Lower leg skin (tissue), 4 donors: ENCODE data around the gene ALX4. TPM values are rescaled to one million over a fixed set of nuclear protein-coding genes. Genes with fewer than 3 reads are reported as not detected.

Source experiments
- DNase-seq, 2 donors: peaks; one replicate each; pipeline ENCODE4 v3.0.0-alpha.2; 2019; ENCODE audit warnings: low spot score in 2 of 2
- H3K4me3 ChIP-seq: fragments of 200-600 bp; sonication (generic); 2 replicates; pipeline ENCODE4 v1.5.1; 2017; ENCODE audit warnings: mild to moderate bottlenecking, low read depth; ENCODE audit not compliant: poor library complexity, severe bottlenecking
- POLR2A ChIP-seq, 2 donors: fragments of 450-650 bp; IDR thresholded peaks; one replicate each; pipeline ENCODE4 v1.6.1; 2016 to 2017; ENCODE audit warnings: antibody characterized with exemption in 2 of 2, mild to moderate bottlenecking in 1 of 2, moderate library complexity in 1 of 2
- WGBS, 2 donors: methylation state at CpG; one replicate each; pipeline ENCODE4 v1.1.5; 2018; 5-methylcytosine and 5-hydroxymethylcytosine counted together
- intact Hi-C: fragments of 100-400 bp; cut with DNase I; formaldehyde crosslinking; loops from one replicate; pipeline ENCODE4 v1.15.0; 2023; ENCODE audit warnings: low total_unique reads
- total RNA-seq, 4 donors: library from RNA; depleted of rRNA; stranded (reverse); fragments of >200 nt; gene quantifications; one replicate each; pipeline ENCODE4 v1.1.0, GENCODE V29; 2016
- TF ChIP-seq, protein P1 (sequence below), 3 donors: fragments of 450-650 bp; IDR thresholded peaks; one replicate each; pipeline ENCODE4 v1.5.1; 2016; ENCODE audit warnings: antibody characterized with exemption in 3 of 3, mild to moderate bottlenecking in 3 of 3, moderate library complexity in 2 of 3

Gene ALX4
- total RNA-seq, 4 donors from 2014 or later, result 0.04 to 1.7 (median 0.96) TPM; not detected in 1

DNA sequence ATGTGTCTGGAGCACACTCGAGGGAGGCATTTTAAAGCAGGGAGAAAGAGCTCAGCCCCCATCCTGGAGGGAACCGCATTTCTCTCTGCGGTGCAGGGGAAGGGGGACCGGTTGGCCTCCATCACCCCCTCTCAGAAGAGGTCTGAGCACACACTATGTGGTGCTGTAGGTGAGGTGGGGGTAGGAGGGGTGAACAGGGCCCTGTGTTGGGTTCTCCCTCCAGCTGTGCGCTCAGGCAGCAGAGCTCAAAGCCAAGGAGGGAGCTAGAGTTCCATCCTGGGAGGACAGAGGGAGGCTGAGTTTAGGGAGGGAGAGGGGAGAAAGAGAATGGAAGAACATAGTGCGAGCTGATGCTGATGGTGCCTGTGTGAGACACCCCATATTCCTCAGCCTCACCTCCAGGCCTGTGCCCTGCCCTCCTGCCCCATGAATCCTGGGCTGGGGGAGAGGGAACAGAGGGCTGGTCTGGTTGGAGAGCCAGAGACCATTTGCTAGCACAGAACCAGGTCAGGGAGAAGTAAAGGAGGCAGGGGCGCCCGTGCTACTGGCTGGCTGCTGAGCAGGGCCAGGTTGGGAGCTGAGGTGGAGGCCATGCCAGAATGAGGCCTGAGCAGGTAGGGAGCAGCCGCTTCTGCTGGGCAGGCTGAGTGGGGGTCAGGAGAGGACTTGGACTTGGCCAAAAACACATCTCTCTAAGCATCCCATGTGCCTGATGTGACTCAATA, 43.7 kb downstream of the ALX4 start:
- intact Hi-C loops, result no loop called here
- peak in 1 of 2 donors; percentile 83 for DNase-seq
- TF ChIP-seq, protein P1, sequence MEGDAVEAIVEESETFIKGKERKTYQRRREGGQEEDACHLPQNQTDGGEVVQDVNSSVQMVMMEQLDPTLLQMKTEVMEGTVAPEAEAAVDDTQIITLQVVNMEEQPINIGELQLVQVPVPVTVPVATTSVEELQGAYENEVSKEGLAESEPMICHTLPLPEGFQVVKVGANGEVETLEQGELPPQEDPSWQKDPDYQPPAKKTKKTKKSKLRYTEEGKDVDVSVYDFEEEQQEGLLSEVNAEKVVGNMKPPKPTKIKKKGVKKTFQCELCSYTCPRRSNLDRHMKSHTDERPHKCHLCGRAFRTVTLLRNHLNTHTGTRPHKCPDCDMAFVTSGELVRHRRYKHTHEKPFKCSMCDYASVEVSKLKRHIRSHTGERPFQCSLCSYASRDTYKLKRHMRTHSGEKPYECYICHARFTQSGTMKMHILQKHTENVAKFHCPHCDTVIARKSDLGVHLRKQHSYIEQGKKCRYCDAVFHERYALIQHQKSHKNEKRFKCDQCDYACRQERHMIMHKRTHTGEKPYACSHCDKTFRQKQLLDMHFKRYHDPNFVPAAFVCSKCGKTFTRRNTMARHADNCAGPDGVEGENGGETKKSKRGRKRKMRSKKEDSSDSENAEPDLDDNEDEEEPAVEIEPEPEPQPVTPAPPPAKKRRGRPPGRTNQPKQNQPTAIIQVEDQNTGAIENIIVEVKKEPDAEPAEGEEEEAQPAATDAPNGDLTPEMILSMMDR (IDR thresholded peaks at IDR 0.05), result no peak
- TF ChIP-seq POLR2A (IDR thresholded peaks at IDR 0.05), result no peak
- no peak overlapping the region for H3K4me3 ChIP-seq
- 80 to 85% methylated on average over 9 of the region's 9 CpGs for WGBS, 2 donors

- TF ChIP-seq, protein P1 (IDR thresholded peaks at IDR 0.05), result no peak
- no peak for TF ChIP-seq POLR2A (IDR thresholded peaks at IDR 0.05)
- DNase-seq, result peak in 1 of 2 donors; percentile 76
- WGBS, 2 donors, result 90 to 94% methylated on average over 15 to 20 of the region's 22 CpGs
- no peak overlapping the region for H3K4me3 ChIP-seq
- intact Hi-C loops, result no loop called here
These were observed 45.2 kb downstream of the ALX4 start for GRCh38 chr11:44264761-44265160.

- H3K4me3 ChIP-seq, result no peak overlapping the region
- intact Hi-C loops, result no loop called here
- WGBS, 2 donors, result 86 to 90% methylated on average over 8 of the region's 8 CpGs
- no peak for DNase-seq
- TF ChIP-seq, protein P1 (IDR thresholded peaks at IDR 0.05), result no peak
- TF ChIP-seq POLR2A (IDR thresholded peaks at IDR 0.05), result no peak
These were observed 45.5 kb downstream of the ALX4 start for GRCh38 chr11:44264438-44264749.

GRCh38 chr11:44263738-44264437, 46.1 kb downstream of the ALX4 start:
- intact Hi-C loops, result no loop called here
- TF ChIP-seq POLR2A (IDR thresholded peaks at IDR 0.05), result no peak
- TF ChIP-seq, protein P1 (IDR thresholded peaks at IDR 0.05), result no peak
- no peak overlapping the region for H3K4me3 ChIP-seq
- peak in 1 of 2 donors; percentile 78 for DNase-seq
- 85 to 91% methylated on average over 20 of the region's 20 CpGs for WGBS, 2 donors

GRCh38 chr11:44261800-44262591, 47.9 kb downstream of the ALX4 start:
- TF ChIP-seq, protein P1 (IDR thresholded peaks at IDR 0.05), result no peak
- TF ChIP-seq POLR2A (IDR thresholded peaks at IDR 0.05), result no peak
- H3K4me3 ChIP-seq, result no peak overlapping the region
- peak in 1 of 2 donors; percentile 65 for DNase-seq
- 79 to 82% methylated on average over 10 to 14 of the region's 14 CpGs for WGBS, 2 donors
- intact Hi-C loops, result no loop called here
